Endothelial cell of umbilical vein (primary cell): ENCODE results near the gene FAM168B.

Source experiments
- CTCF ChIP-seq, 2 donors: IDR thresholded peaks; 1 replicate in 1 of 2; 2 replicates in 1 of 2; pipeline ENCODE4 v1.5.1; 2011; ENCODE audit warnings: low read length in 2 of 2, mild to moderate bottlenecking in 2 of 2, moderate library complexity in 2 of 2, control low read depth in 1 of 2, inconsistent platforms in 1 of 2, low read depth in 1 of 2; ENCODE audit not compliant: insufficient read depth in 1 of 2; ENCODE audit errors: extremely low read depth in 1 of 2
- EZH2 ChIP-seq: IDR thresholded peaks from 2 replicates; pipeline ENCODE4 v1.6.1; 2012; ENCODE audit warnings: borderline replicate concordance, low read depth, mild to moderate bottlenecking, moderate library complexity, low read length, inconsistent platforms; ENCODE audit not compliant: severe bottlenecking
- JUN ChIP-seq: IDR thresholded peaks from 2 replicates; pipeline ENCODE4 v1.6.1; 2011; ENCODE audit warnings: borderline replicate concordance, low read depth; ENCODE audit not compliant: insufficient read length, insufficient read depth
- POLR2A ChIP-seq: IDR thresholded peaks from 2 replicates; pipeline ENCODE4 v1.6.1; 2012; ENCODE audit warnings: low read depth, mild to moderate bottlenecking, control low read depth, low read length

DNA sequence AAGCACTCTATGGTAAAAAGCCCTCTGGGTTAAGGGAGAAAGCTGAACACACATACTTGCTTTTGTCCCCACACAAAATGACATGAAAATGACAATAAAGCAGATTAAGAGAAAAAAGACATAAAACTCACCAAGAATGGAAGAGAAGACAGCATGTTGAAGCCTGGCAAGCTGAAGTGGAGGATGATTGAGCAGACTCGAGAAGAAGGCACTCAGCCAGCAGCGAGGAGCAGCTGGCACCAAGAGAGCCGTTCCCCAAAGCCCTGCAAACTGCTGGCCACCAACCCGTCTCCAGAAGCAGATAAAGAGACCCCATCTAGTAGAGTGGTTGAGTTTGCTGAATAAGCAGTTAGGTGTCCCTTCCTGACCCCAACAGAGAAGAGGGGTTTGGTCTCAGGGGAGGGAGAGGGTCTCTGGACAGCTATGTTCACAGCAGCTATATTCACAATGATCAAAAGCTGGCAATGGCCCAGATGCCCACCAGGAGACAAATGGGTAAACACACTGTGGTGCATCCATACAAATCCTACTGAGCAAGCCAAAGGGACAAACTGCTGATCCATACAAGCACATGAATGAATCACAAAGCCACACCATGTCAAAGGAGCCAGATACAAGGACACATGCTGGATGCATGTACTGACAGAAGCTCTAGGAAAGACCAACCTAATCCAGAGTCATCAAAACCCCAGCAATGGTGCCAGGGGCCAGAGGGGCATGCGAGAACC, 36.9 kb downstream of the FAM168B start:
- no peak for TF ChIP-seq CTCF (IDR thresholded peaks at IDR 0.05; ENCODE audit: extremely low read depth in 1 of 2, insufficient read depth in 1 of 2, low read depth in 1 of 2, low read length in 2 of 2)
- no peak for TF ChIP-seq JUN
- no peak for TF ChIP-seq EZH2
- no peak for TF ChIP-seq POLR2A
